Measurements from ENCODE around the gene TJP1.
"Not testable (repeated sequence)": the region's sequence is repeated elsewhere in the genome, so short reads cannot be mapped to it uniquely, and the experiment has no call there.

Gene TJP1

DNA sequence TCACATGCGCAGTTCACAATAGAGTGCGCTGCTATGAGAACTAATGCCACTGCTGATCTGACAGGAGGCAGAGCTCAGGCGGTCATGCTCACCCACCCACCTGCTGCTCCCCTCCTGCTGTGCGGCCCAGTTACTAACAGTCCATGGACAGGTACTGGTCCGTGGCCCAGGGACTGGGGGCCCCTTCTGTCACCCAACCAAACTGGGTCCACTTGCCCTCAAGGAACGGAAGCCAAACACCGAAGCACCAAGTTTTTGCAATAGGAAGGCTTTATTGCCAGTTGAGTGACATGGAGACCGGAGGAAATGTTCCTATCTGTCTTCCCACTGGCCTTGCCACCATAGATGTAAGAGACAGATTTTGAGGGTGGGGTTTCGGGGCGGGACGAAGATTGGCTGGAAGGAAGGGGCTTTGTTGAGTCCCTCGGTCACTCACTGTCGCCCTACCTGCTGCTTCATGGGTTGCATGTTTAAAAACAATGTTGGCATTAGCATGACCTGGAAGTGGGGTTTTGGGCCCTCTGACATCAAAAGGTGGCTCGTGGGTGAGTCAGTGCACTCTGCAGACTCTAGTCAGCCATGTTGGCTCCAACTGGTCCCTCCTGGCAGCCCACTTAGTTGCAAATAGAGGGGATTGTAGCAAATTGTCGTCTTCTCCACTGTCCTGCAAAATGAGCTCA is 141.0 kb downstream of the TJP1 start:
- TF ChIP-seq PAX5 (IDR thresholded peaks at IDR 0.05; ENCODE audit: insufficient read depth, low read length, severe bottlenecking) (no peak), POLR2AphosphoS5 (IDR thresholded peaks at IDR 0.05; ENCODE audit: low read depth, low read length) (no peak), POLR2A (IDR thresholded peaks at IDR 0.05; ENCODE audit: low read depth, low read length) (no peak)
- FAIRE-seq, result no peak

DNA sequence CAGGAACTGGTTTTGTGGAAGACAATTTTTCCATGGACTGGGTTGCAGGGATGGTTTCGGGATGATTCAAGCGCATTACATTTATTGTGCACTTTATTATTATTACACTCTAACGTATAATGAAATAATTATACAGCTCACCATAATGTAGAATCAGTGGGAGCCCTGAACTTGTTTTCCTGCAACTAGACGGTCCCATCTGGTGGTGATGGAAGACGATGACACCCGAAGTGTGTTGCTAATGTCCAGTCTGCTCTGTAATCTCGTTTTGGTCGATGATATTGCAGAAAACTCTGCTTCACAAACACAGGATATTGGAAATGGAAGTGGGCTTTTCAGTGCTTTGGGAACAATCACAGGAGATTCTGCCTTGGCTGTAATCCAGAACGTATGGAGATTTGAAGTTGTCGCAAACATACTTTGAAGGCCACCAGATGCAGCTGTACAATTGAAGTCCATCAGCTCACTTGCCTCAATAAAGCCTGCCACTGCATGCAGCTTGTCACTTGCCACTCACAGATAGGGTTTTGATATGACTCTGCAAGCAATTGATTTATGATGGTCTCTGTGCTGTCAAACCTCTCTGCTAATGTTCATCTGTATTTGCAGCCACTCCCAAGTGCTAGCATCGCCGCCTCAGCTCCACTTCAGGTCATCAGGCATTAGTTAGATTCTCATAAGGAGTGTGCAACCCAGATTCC is 141.7 kb downstream of the TJP1 start:
- no peak for TF ChIP-seq PAX5 (IDR thresholded peaks at IDR 0.05; ENCODE audit: insufficient read depth, low read length, severe bottlenecking)
- TF ChIP-seq SPI1 (IDR thresholded peaks at IDR 0.05; ENCODE audit: low read depth, low read length), result no peak
- DNase-seq (ENCODE audit: insufficient read length, low spot score), result no peak

More for the DNA sequence above, 141.0 kb downstream of the TJP1 start:
- DNase-seq (ENCODE audit: insufficient read length, low spot score), result no peak

GRCh38 chr15:29678504-29679034 is 143.7 kb downstream of the TJP1 start:
- TF ChIP-seq POU2F2 (IDR thresholded peaks at IDR 0.05; ENCODE audit: low read depth, low read length) (no peak), POLR2A (IDR thresholded peaks at IDR 0.05; ENCODE audit: low read depth, low read length) (no peak), TAF1 (IDR thresholded peaks at IDR 0.05; ENCODE audit: low read depth, low read length) (no peak), SPI1 (IDR thresholded peaks at IDR 0.05; ENCODE audit: low read depth, low read length) (no peak), POLR2AphosphoS5 (IDR thresholded peaks at IDR 0.05; ENCODE audit: low read depth, low read length) (no peak), PAX5 (IDR thresholded peaks at IDR 0.05; ENCODE audit: insufficient read depth, low read length, severe bottlenecking) (no peak)
- FAIRE-seq, result no peak
- no peak for DNase-seq (ENCODE audit: insufficient read length, low spot score)

More for the DNA sequence above, 141.7 kb downstream of the TJP1 start:
- no peak for FAIRE-seq

- FAIRE-seq (no peak), DNase-seq (ENCODE audit: insufficient read length, low spot score) (no peak)
- no peak for TF ChIP-seq SPI1 (IDR thresholded peaks at IDR 0.05; ENCODE audit: low read depth, low read length)
- TF ChIP-seq POU2F2 (IDR thresholded peaks at IDR 0.05; ENCODE audit: low read depth, low read length), result no peak
- no peak for TF ChIP-seq TAF1 (IDR thresholded peaks at IDR 0.05; ENCODE audit: low read depth, low read length)
- TF ChIP-seq PAX5 (IDR thresholded peaks at IDR 0.05; ENCODE audit: insufficient read depth, low read length, severe bottlenecking), result no peak
- TF ChIP-seq POLR2A (IDR thresholded peaks at IDR 0.05; ENCODE audit: low read depth, low read length), result no peak
- TF ChIP-seq POLR2AphosphoS5 (IDR thresholded peaks at IDR 0.05; ENCODE audit: low read depth, low read length), result no peak
Measured at GRCh38 chr15:29677871-29678461, 144.3 kb downstream of the TJP1 start.

DNA sequence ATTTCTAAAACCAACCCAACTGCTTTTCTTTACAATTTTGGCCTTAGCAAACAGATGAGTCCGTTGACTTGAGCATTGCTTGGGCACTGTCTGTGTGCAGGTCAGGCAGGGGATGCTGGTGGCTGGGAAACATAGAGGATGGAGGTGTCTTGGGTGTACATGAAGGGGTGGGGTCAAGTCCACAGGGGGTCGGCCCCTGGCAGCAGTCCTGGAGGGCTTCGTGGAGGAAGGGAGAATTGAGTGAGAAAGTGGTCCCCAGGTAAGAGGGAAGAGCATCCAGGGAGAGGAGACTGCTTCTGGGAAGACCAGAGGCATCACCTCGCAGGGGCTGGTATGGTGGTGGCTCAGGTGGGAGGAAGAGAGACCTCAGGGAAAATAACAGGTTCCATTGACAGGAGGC is 144.8 kb downstream of the TJP1 start:
- no peak for FAIRE-seq
- TF ChIP-seq POLR2A (IDR thresholded peaks at IDR 0.05; ENCODE audit: low read depth, low read length) (no peak), POU2F2 (IDR thresholded peaks at IDR 0.05; ENCODE audit: low read depth, low read length) (no peak), SPI1 (IDR thresholded peaks at IDR 0.05; ENCODE audit: low read depth, low read length) (no peak)
- DNase-seq (ENCODE audit: insufficient read length, low spot score), result no peak

- FAIRE-seq (no peak), DNase-seq (ENCODE audit: insufficient read length, low spot score) (no peak)
- TF ChIP-seq SPI1 (IDR thresholded peaks at IDR 0.05; ENCODE audit: low read depth, low read length), result no peak
- no peak for TF ChIP-seq PAX5 (IDR thresholded peaks at IDR 0.05; ENCODE audit: insufficient read depth, low read length, severe bottlenecking)
- no peak for TF ChIP-seq TAF1 (IDR thresholded peaks at IDR 0.05; ENCODE audit: low read depth, low read length)
- no peak for TF ChIP-seq POLR2A (IDR thresholded peaks at IDR 0.05; ENCODE audit: low read depth, low read length)
- TF ChIP-seq POLR2AphosphoS5 (IDR thresholded peaks at IDR 0.05; ENCODE audit: low read depth, low read length), result no peak
- TF ChIP-seq POU2F2 (IDR thresholded peaks at IDR 0.05; ENCODE audit: low read depth, low read length), result no peak
Measured at GRCh38 chr15:29676961-29677402, 145.3 kb downstream of the TJP1 start.

DNA sequence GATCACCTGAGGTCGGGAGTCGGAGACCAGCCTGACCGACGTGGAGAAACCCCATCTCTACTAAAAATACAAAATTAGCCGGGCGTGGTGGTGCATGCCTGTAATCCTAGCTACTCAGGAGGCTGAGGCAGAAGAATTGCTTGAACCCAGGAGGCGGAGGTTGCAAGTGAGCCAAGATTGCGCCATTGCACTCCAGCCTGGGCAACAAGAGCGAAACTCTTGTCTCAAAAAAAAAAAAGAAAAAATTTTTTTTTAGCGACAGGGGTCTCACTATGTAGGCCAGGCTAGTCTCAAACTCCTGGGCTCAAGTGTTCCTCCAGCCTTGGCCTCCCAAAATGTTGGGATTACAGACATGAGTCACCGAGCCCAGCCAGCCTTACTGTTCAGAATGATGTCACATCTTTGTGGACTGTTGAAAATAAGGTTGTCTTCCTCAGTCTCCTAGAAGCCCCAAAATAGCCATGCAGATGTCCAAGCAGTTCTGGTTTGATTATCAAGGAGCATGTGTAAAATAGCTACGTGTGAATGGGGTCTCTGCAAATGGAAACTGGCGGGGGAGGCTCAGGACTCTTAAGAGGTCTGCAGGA is 145.8 kb downstream of the TJP1 start:
- not testable (repeated sequence) for DNase-seq (ENCODE audit: insufficient read length, low spot score); FAIRE-seq

- no peak for DNase-seq (ENCODE audit: insufficient read length, low spot score)
- no peak for TF ChIP-seq POLR2A (IDR thresholded peaks at IDR 0.05; ENCODE audit: low read depth, low read length)
- no peak for TF ChIP-seq TAF1 (IDR thresholded peaks at IDR 0.05; ENCODE audit: low read depth, low read length)
- TF ChIP-seq PAX5 (IDR thresholded peaks at IDR 0.05; ENCODE audit: insufficient read depth, low read length, severe bottlenecking), result no peak
- TF ChIP-seq POLR2AphosphoS5 (IDR thresholded peaks at IDR 0.05; ENCODE audit: low read depth, low read length), result no peak
- no peak for TF ChIP-seq SPI1 (IDR thresholded peaks at IDR 0.05; ENCODE audit: low read depth, low read length)
- TF ChIP-seq POU2F2 (IDR thresholded peaks at IDR 0.05; ENCODE audit: low read depth, low read length), result no peak
- no peak for FAIRE-seq
Measured at GRCh38 chr15:29675791-29676301, 146.4 kb downstream of the TJP1 start.

GRCh38 chr15:29674661-29675533 is 147.4 kb downstream of the TJP1 start:
- no peak for TF ChIP-seq POLR2AphosphoS5 (IDR thresholded peaks at IDR 0.05; ENCODE audit: low read depth, low read length)
- TF ChIP-seq POU2F2 (IDR thresholded peaks at IDR 0.05; ENCODE audit: low read depth, low read length), result no peak
- no peak for TF ChIP-seq POLR2A (IDR thresholded peaks at IDR 0.05; ENCODE audit: low read depth, low read length)
- TF ChIP-seq SPI1 (IDR thresholded peaks at IDR 0.05; ENCODE audit: low read depth, low read length), result no peak
- no peak for TF ChIP-seq PAX5 (IDR thresholded peaks at IDR 0.05; ENCODE audit: insufficient read depth, low read length, severe bottlenecking)
- TF ChIP-seq TAF1 (IDR thresholded peaks at IDR 0.05; ENCODE audit: low read depth, low read length), result no peak
- DNase-seq (ENCODE audit: insufficient read length, low spot score), result no peak
- no peak for FAIRE-seq
